Esophagus (tissue), 2 donors: ENCODE results near the gene KRTAP22-2. TPM values are rescaled to one million over a fixed set of nuclear protein-coding genes. Genes with fewer than 3 reads are reported as not detected.

Source experiments
- H3K27ac ChIP-seq, 2 donors: one replicate each; pipeline ENCODE4 v1.5.1; 2013; ENCODE audit warnings: low read depth in 2 of 2, mild to moderate bottlenecking in 2 of 2, inconsistent platforms in 1 of 2, low read length in 1 of 2, moderate library complexity in 1 of 2
- H3K27me3 ChIP-seq, 2 donors: one replicate each; pipeline ENCODE4 v1.6.1; 2013; ENCODE audit warnings: low read length in 2 of 2, control low read depth in 1 of 2, mild to moderate bottlenecking in 1 of 2; ENCODE audit not compliant: insufficient read depth in 2 of 2, control insufficient read depth in 1 of 2
- H3K36me3 ChIP-seq, 2 donors: one replicate each; pipeline ENCODE4 v1.6.1; 2013; ENCODE audit warnings: low read length in 1 of 2; ENCODE audit not compliant: control insufficient read depth in 2 of 2, insufficient read depth in 2 of 2
- H3K4me1 ChIP-seq, 2 donors: one replicate each; pipeline ENCODE4 v1.6.1; 2013; ENCODE audit warnings: low read length in 1 of 2; ENCODE audit not compliant: control insufficient read depth in 2 of 2, insufficient read depth in 2 of 2
- H3K4me3 ChIP-seq, 2 donors: one replicate each; pipeline ENCODE4 v1.5.1; 2013; ENCODE audit warnings: low read length in 2 of 2, mild to moderate bottlenecking in 2 of 2, low read depth in 1 of 2, moderate library complexity in 1 of 2
- H3K9me3 ChIP-seq, 2 donors: one replicate each; pipeline ENCODE4 v1.6.1; 2013; ENCODE audit warnings: mild to moderate bottlenecking in 2 of 2, low read depth in 1 of 2, low read length in 1 of 2, moderate library complexity in 1 of 2; ENCODE audit not compliant: control insufficient read depth in 2 of 2, insufficient read depth in 1 of 2
- WGBS, 2 donors: extraction: QIAGEN DNeasy Blood & Tissue Kit; methylation state at CpG; one replicate each; pipeline ENCODE4 v1.1.7; 2013; 5-methylcytosine and 5-hydroxymethylcytosine counted together
- polyA plus RNA-seq, 2 donors: library from polyadenylated mRNA; stranded (reverse); fragments of 200-250 nt; gene quantifications; one replicate each; pipeline ENCODE4 v1.2.3, GENCODE V29; 2013
- donor health status: healthy with polysubstance abuse.
- donor health status: Bipolar disorder and iron deficiency.

Gene KRTAP22-2
- not detected for polyA plus RNA-seq

DNA sequence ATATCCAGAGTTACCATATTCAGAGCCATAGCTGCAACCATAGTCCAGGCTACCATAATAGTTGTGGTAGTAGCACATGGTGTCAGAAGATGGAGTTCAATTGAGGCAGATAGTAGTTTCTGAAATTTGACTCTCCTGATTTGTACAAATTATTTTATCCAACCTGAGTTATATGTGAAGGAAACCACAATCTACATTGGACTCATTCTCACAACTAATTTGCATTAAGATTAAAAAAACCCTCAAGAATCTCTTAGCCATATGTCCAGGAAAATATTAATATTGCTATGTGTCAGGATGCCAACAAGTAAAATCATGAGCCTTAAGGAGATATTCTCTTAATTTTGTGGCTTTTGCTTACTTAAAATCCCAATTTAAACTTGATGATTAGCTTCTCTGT, at the start of gene KRTAP22-2:
Gene KRTAP22-2 (minus strand): TSS at position 101 of the 400 bp plus-strand sequence.
- Histone ChIP-seq H3K4me1 (no peaks in the 10 kb centered on the region), H3K27ac (no peak within 1 kb of the TSS)

DNA sequence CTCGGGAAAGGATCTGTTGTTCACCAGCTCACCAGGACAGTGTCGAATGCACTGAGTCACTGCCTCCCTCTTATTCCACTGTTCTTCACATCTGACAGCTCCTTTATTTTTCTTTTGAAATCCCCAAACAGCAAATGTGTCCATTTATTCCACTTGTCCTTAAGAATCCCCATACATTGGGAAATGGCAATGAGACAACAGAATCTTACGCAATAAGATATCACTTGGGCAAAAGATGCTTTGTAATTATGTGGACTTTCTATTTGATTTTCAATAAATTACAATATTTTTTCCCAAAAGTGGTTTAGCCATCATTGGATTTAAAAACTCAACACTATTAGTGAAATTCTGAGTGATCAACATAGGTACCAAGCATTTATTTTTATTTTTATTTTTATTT, 48.5 kb upstream of the KRTAP22-2 start:
- Histone ChIP-seq H3K4me1 (no peaks in the 10 kb centered on the region), H3K27ac (no peak overlapping the region), H3K36me3 (no peaks in the 10 kb centered on the region), H3K27me3 (no peaks in the 10 kb centered on the region), H3K4me3 (no peak overlapping the region), H3K9me3 (no peaks in the 10 kb centered on the region)
- 79% methylated on average over 3 of the region's 3 CpGs for WGBS, 2 donors

More for the DNA sequence above, at the start of gene KRTAP22-2:
- no peak within 1 kb of the TSS for H3K4me3 ChIP-seq
- H3K27me3 ChIP-seq = no peaks in the 10 kb centered on the region
- H3K9me3 ChIP-seq = no peaks in the 10 kb centered on the region
- no peaks in the 10 kb centered on the region for H3K36me3 ChIP-seq

DNA sequence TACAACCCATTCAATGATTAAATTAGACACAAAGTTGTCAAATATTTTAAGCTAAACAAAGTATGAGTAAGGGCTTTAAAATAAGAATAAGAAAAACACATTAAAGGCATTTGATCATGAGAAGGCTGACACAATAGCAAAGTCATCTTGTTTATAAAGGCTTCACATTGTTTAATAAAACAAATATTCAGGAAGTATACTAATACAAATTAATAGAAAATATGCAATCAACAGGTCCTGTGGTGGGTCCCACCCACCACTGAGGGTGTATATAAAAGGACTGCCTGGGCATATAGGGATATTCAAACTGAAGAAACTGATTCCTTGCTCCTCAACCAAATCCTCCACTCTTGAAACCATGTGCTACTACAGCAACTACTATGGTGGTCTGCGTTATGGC, 44.7 kb upstream of the KRTAP22-2 start, which contains the start of gene KRTAP20-2:
Gene KRTAP20-2 (plus strand): TSS at position 301 of the 400 bp plus-strand sequence. CDS start 58 bp downstream, at position 359.
- Histone ChIP-seq H3K27me3 (no peaks in the 10 kb centered on the region), H3K4me3 (no peak within 1 kb of the TSS), H3K9me3 (no peaks in the 10 kb centered on the region), H3K4me1 (no peaks in the 10 kb centered on the region), H3K36me3 (no peaks in the 10 kb centered on the region), H3K27ac (no peak within 1 kb of the TSS)
- WGBS, 2 donors = 86 to 88% methylated on average over 1 of the region's 1 CpG

DNA sequence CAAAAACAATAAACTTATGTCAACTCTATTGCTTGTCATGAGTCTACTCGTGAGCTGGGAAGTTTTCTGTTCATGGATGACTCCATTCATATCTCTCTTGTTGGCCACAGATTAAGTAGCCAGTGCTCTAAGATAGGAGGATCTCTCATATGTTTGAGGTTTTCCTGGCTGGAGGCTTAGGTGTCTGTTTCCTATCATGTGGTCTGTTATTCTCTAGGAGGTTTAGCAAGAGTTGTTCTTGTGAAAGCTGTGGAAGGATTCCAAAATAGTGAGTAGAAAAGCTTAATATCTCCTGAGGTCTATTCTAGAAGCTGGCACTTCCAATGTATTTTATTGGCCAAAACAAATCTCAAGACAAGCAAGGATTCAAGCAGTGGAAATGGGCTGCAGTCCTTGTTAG, 39.0 kb upstream of the KRTAP22-2 start:
- no peaks in the 10 kb centered on the region for H3K9me3 ChIP-seq
- H3K4me3 ChIP-seq = no peak overlapping the region
- H3K27me3 ChIP-seq = no peaks in the 10 kb centered on the region
- WGBS, 2 donors = 58 to 61% methylated on average over 1 of the region's 1 CpG
- no peaks in the 10 kb centered on the region for H3K36me3 ChIP-seq
- H3K4me1 ChIP-seq = no peaks in the 10 kb centered on the region
- no peak overlapping the region for H3K27ac ChIP-seq

DNA sequence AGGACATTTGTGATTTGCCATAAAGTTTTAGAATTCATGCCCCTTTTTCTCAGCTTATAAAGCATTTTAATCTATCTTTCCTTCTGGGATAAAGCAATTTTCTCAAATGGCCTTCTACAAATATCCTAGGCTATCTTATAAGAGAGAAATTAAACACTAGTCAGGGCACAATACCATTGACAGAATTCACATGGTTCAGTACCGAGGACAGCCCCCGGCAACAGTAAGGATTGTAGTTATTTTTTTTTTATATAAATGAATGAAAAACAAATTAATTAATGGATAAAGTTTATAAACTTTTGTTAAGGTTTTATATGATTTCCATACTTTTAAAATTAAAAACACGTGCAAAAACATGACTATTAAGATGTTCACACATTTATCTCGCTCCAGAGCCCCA, 37.9 kb upstream of the KRTAP22-2 start:
- Histone ChIP-seq H3K4me1 (no peaks in the 10 kb centered on the region), H3K4me3 (no peak overlapping the region), H3K9me3 (peaks cover under 1 to 5% of the 10 kb centered on the region in 2 donors), H3K27ac (no peak overlapping the region), H3K36me3 (no peaks in the 10 kb centered on the region), H3K27me3 (no peaks in the 10 kb centered on the region)
- 80 to 83% methylated on average over 4 of the region's 4 CpGs for WGBS, 2 donors

DNA sequence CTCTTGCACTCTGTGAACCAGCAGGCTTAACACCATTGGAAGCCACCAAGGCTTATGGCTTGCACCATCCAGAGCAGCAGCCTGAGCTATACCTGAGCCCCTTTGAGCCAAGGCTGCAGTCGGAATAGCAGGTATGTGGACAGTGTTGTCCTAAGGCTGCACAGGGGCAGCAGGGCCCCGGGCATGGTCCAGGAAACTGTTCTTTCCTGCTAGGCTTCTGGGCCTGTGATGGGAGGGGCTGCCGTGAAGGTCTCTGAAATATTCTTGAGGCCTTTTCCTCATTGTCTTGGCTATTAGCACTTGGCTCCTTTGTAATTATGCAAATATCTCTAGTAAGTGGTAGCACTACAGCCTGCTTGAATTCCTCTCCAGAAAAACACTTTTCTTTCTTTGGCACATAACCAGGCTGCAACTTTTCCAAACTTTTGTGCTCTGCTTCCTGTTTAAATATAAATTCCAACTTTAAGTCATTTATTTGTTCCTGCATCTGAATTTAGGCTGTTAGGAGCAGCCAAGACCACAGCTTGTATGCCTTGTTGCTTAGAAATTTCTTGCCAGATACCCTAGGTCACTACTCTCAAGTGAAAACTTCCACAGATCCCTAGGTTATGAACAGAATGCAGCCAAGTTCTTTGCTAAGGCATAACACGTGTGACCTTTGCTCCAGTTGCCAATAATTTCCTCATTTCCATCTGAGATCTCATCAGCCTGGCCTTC, 35.4 kb upstream of the KRTAP22-2 start:
- H3K27me3 ChIP-seq = no peaks in the 10 kb centered on the region
- 62 to 73% methylated on average over 4 of the region's 4 CpGs for WGBS, 2 donors
- H3K36me3 ChIP-seq = no peaks in the 10 kb centered on the region
- no peak overlapping the region for H3K27ac ChIP-seq
- H3K4me3 ChIP-seq = no peak overlapping the region
- no peaks in the 10 kb centered on the region for H3K4me1 ChIP-seq
- H3K9me3 ChIP-seq = peaks cover 3 to 6% of the 10 kb centered on the region in 2 donors

DNA sequence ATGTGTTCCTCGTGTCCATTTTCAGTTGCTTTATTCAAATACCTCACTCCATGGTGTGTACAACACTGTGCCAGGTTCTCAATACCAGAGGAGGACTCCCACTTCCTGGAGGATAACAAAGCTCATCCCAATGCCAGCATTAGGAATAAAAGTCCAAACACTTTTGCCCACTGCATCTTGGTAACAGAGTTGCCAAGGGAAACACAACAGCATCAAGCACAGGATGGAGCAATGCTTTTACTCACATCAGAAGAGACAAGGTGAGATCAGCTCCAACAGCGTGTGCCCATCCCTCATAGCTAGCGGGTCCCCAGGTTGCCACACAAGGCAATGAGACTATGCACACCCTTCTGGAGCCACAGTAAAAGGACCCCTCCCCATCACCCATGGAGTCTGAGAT, 33.2 kb upstream of the KRTAP22-2 start:
- Histone ChIP-seq H3K4me3 (no peak overlapping the region), H3K27ac (no peak overlapping the region), H3K4me1 (no peaks in the 10 kb centered on the region), H3K27me3 (no peaks in the 10 kb centered on the region), H3K36me3 (no peaks in the 10 kb centered on the region), H3K9me3 (peaks cover 3 to 6% of the 10 kb centered on the region in 2 donors)
- 89% methylated on average over 3 of the region's 3 CpGs for WGBS, 2 donors

DNA sequence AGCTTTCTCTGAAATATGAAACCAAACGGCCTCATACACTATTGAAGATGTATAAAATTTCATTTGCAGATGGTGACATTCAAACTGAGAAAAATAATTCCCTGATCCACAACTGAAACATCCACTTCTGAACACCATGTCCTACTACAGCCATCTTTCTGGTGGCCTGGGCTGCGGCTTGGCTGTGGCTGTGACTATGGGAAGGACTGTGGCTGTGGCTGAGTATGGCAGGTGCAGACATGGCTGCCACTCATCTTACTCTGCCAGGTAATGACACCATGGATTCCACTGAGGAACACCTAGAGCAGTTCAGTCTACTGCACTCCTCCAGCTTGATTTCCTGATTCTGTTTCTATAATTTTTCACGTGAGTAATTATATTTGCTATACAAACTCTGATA, 30.3 kb upstream of the KRTAP22-2 start, which contains the start of gene KRTAP20-4:
Gene KRTAP20-4 (plus strand): TSS at position 106 of the 400 bp plus-strand sequence.
- Histone ChIP-seq H3K27me3 (no peaks in the 10 kb centered on the region), H3K4me1 (no peaks in the 10 kb centered on the region), H3K9me3 (peaks cover 3 to 6% of the 10 kb centered on the region in 2 donors), H3K27ac (no peak within 1 kb of the TSS), H3K4me3 (no peak within 1 kb of the TSS), H3K36me3 (no peaks in the 10 kb centered on the region)
- WGBS, 2 donors = 77 to 80% methylated on average over 3 of the region's 3 CpGs

DNA sequence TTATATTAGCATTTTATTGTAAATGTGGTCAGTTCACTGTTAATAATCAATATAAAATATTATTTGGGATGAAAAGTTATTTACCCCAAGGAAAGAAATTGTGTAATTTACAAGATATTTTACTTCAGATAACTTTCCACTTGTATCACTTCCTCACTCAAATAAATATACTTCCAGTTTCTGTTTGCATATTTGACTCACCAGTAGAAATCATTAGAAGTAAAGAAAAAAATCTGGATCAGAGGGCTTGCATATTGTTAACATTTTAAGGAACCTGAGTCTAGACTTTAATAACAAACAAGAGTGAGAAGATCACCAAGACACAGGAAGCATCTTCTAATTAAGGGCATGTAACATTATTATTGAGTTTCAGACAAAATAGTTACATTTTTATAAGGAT, 29.9 kb upstream of the KRTAP22-2 start:
- Histone ChIP-seq H3K36me3 (no peaks in the 10 kb centered on the region), H3K27ac (no peak overlapping the region), H3K27me3 (no peaks in the 10 kb centered on the region)

DNA sequence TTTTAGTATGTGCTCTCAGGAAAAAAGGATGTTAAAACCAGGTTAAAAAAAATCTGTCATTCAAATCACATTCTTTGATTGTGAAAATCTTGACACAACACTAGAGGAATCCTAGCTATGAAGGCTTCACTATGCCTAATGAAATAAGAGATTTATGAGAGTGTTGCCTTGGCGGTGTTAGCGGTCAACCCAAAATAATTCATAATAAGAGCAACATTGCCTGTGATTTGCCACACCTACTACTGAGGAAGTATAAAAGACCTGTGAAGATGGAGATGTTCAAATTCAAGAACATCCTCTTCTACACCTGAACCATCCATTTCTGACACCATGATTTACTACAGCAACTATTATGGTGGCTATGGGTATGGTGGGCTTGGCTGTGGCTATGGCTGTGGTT, 25.9 kb upstream of the KRTAP22-2 start, which contains the start of gene KRTAP20-1:
Gene KRTAP20-1 (plus strand): TSS at position 301 of the 400 bp plus-strand sequence. CDS start 30 bp downstream, at position 331.
- Histone ChIP-seq H3K36me3 (no peaks in the 10 kb centered on the region), H3K27me3 (no peaks in the 10 kb centered on the region), H3K9me3 (no peaks in the 10 kb centered on the region), H3K4me1 (no peaks in the 10 kb centered on the region), H3K27ac (no peak within 1 kb of the TSS), H3K4me3 (no peak within 1 kb of the TSS)
- WGBS, 2 donors = 92 to 96% methylated on average over 2 of the region's 2 CpGs

More for the DNA sequence above, 29.9 kb upstream of the KRTAP22-2 start:
- H3K9me3 ChIP-seq = peaks cover 3 to 6% of the 10 kb centered on the region in 2 donors
- H3K4me3 ChIP-seq = no peak overlapping the region
- no peaks in the 10 kb centered on the region for H3K4me1 ChIP-seq
